DOHH2 (cell line): ENCODE measurements around the gene CBFA2T3.

Experiments used
- CTCF ChIP-seq: fragments of 200-600 bp; sonication (generic); IDR thresholded peaks from one replicate; pipeline ENCODE4 v1.5.1; 2014; ENCODE audit warnings: antibody characterized with exemption, mild to moderate bottlenecking, low read depth, low read length; ENCODE audit not compliant: poor library complexity, severe bottlenecking
- EZH2phosphoT487 ChIP-seq: fragments of 200-600 bp; sonication (generic); IDR thresholded peaks from 2 replicates; pipeline ENCODE4 v1.6.1; 2017; ENCODE audit warnings: borderline replicate concordance, mild to moderate bottlenecking, antibody characterized with exemption, low read length, moderate library complexity, mixed read lengths

GRCh38 chr16:88844419-88845036, 132.5 kb downstream of the CBFA2T3 start:
- TF ChIP-seq CTCF (no peak), EZH2phosphoT487 (no peak)
